Kidney epithelial cell (primary cell): ENCODE measurements around the gene PDE4B. TPM values are rescaled to one million over a fixed set of nuclear protein-coding genes. Genes with fewer than 3 reads are reported as not detected.

ENCODE experiments used
- DNase-seq: peaks from one replicate; pipeline ENCODE4 v3.0.0-alpha.2; 2010; ENCODE audit warnings: low read depth
- H3K27me3 ChIP-seq: 2 replicates; pipeline ENCODE4 v1.6.0; 2011; ENCODE audit warnings: low read length; ENCODE audit not compliant: control insufficient read depth, insufficient read depth
- H3K36me3 ChIP-seq: 2 replicates; pipeline ENCODE4 v1.5.1; 2011; ENCODE audit warnings: low read length; ENCODE audit not compliant: control insufficient read depth, insufficient read depth
- H3K4me3 ChIP-seq: 2 replicates; pipeline ENCODE4 v1.5.1; 2011; ENCODE audit warnings: low read depth, mild to moderate bottlenecking, control low read depth, low read length
- total RNA-seq: library from RNA; depleted of rRNA; stranded (reverse); fragments of >200 nt; gene quantifications from 2 replicates; pipeline ENCODE4 v1.2.3, GENCODE V29; 2015
- TF ChIP-seq, protein P1 (sequence below): IDR thresholded peaks from 2 replicates; pipeline ENCODE4 v1.5.1; 2011; ENCODE audit warnings: mild to moderate bottlenecking, moderate library complexity, low read length, control low read depth, inconsistent platforms; ENCODE audit not compliant: insufficient read depth, poor library complexity, severe bottlenecking

PDE4B gene
- total RNA-seq, 1 donor from 2014 or later = 0.33 TPM

DNA sequence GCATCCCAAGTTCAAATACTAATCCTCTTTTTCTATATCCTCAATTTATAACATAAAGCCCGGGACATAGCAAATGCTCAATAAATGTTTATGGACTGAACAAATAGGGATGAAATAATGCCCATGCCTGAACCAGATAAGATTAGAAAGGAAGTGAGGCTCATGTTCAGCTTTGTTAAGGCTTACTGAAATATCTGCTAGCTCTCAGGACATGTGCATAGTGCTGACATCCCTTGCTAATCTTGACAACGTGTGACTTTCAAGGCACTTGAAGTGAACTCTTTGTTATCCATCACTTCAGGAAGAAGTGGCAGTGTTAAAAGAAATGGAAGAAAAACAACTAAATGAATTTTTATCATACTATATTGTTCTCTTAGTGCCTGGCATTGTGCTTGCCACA is 481.0 kb downstream of the PDE4B start:
- no peaks in the 10 kb centered on the region for H3K36me3 ChIP-seq
- H3K27me3 ChIP-seq = no peaks in the 10 kb centered on the region
- TF ChIP-seq, protein P1, sequence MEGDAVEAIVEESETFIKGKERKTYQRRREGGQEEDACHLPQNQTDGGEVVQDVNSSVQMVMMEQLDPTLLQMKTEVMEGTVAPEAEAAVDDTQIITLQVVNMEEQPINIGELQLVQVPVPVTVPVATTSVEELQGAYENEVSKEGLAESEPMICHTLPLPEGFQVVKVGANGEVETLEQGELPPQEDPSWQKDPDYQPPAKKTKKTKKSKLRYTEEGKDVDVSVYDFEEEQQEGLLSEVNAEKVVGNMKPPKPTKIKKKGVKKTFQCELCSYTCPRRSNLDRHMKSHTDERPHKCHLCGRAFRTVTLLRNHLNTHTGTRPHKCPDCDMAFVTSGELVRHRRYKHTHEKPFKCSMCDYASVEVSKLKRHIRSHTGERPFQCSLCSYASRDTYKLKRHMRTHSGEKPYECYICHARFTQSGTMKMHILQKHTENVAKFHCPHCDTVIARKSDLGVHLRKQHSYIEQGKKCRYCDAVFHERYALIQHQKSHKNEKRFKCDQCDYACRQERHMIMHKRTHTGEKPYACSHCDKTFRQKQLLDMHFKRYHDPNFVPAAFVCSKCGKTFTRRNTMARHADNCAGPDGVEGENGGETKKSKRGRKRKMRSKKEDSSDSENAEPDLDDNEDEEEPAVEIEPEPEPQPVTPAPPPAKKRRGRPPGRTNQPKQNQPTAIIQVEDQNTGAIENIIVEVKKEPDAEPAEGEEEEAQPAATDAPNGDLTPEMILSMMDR = no peak
- H3K4me3 ChIP-seq = no peak overlapping the region
- no peak for DNase-seq

DNA sequence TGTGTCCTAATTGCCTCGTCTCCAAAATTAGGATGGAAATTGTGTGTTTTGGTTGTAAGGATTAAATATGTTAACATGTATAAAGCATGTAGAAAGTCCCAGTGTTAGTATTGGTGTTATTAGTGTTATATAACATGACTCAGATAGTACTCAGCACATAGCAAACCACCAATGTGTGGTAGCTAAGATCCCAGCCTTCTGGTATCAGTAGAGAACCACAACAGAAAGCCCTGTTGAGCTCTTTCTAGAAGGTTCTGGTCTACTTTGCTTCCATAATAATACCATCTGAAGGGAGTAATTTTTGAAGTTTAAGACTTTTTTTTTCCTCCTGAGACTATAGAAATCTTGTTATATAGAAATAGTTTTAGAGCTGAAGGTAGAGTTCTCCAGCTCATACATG is 481.9 kb downstream of the PDE4B start:
- Histone ChIP-seq H3K27me3 (no peaks in the 10 kb centered on the region), H3K36me3 (no peaks in the 10 kb centered on the region), H3K4me3 (no peak overlapping the region)
- TF ChIP-seq, protein P1 = no peak
- no peak for DNase-seq

DNA sequence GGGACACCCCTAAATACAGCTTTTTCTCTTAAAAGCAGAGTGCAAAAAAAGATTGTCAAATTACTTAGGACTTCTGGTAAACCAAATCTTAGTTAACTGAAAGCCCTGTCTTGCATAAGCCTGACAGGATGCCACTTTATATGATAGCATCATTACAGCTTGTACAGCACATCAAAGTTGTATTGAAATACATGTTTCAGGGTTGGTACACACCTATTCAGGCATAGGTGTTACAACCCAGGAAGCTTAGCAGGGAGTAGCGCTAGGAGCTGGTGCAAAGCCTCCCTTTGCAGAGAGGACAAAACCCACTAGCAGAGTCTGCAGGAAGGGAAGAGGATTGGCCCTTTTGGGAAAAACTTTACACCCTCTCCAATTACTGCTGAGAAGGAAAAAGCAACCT is 482.4 kb downstream of the PDE4B start:
- H3K4me3 ChIP-seq = no peak overlapping the region
- DNase-seq = no peak
- H3K27me3 ChIP-seq = no peaks in the 10 kb centered on the region
- no peaks in the 10 kb centered on the region for H3K36me3 ChIP-seq
- TF ChIP-seq, protein P1 = no peak

DNA sequence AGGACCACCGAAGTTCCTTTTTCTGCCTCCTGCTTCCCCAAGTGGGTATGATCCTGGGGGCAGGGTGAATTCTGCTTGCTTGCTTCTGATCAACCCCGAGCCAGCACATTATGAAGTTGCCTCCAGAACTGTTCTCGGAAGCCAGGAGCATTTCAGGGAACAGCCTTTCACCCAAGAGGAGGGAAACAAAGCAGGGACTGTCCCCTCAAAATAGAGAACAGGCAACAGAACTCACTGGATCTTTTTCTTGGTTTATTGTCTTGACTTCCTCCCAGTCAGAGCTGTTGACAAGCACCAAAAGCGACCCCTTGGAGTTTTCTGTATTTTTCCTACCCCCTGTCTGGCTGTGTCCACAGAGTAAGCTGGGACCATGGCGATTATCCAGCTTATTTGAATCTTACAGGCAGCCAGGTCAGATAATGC is 482.9 kb downstream of the PDE4B start:
- no peak for DNase-seq
- Histone ChIP-seq H3K36me3 (no peaks in the 10 kb centered on the region), H3K27me3 (no peaks in the 10 kb centered on the region), H3K4me3 (no peak overlapping the region)
- TF ChIP-seq, protein P1 = no peak

DNA sequence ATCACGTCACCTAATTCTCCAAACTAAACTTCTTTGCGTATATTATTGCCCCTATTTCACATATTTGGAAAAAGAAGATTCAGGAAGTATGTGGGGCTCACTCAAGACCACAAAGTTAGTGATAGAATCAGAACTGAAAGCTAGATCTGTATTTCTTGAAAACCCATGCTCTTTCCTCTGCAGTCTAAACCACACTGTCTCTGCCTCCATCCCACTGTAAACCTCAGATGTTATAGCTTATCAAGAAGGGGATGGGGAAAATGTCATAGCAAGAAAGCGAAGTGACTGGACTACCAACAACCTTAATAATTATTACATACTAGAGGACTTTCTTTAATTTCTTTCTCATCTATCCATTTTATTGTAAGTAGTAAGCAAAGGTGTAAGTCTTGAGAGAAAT is 483.5 kb downstream of the PDE4B start:
- Histone ChIP-seq H3K27me3 (no peaks in the 10 kb centered on the region), H3K36me3 (no peaks in the 10 kb centered on the region), H3K4me3 (no peak overlapping the region)
- no peak for DNase-seq
- TF ChIP-seq, protein P1 = no peak

DNA sequence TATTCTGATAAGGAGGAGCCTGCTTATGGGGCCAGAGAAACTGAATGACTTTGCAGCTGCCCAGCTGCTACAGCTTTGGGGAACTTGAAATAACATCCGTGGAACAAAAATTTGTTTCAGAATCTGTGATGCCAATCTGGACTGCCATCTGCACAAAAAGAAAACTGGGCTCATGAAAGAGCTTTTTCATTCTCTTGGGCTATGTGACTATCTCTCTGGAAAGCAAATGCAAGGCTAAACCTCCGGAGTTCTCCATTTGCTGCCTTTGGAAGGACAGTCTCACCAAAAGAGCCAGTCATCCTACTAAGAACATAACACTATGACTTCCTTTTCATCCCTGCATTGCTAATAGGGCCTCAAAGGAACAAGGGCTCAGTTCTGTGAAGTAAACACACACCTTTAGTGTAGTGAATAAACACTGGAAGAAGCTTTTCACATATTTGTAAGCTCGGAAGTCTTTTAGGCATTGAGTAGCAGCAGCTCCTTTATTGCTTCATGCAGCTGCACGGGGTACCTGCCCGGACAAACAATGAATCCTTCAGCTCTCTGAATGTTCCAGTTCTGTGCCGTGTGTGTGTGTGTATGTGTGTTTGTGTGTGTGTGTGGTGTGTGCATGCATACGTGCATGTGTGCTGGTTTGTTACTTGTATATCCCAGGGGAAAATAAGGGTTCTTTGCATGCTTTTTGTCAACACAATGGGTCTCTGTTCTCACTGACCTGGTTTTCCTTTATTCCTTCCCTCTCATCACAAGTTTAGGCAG is 485.7 kb downstream of the PDE4B start:
- no peak for DNase-seq
- TF ChIP-seq, protein P1 = no peak
- H3K36me3 ChIP-seq = no peaks in the 10 kb centered on the region
- no peak overlapping the region for H3K4me3 ChIP-seq
- H3K27me3 ChIP-seq = no peaks in the 10 kb centered on the region
